OCI-LY7 (cell line): ENCODE results near the gene CCL14.

Experiments
- EZH2phosphoT487 ChIP-seq: fragments of 200-600 bp; sonication (generic); IDR thresholded peaks from 2 replicates; pipeline ENCODE4 v1.6.1; 2018; ENCODE audit warnings: low read depth, borderline replicate concordance, mild to moderate bottlenecking, mixed run types, antibody characterized with exemption, low read length, moderate library complexity, mixed read lengths
- TF ChIP-seq, protein P1 (sequence below): fragments of 200-600 bp; sonication (generic); conservative IDR thresholded peaks from 2 replicates; pipeline ENCODE4 v1.5.1; 2014; ENCODE audit warnings: mild to moderate bottlenecking, antibody characterized with exemption, low read length, moderate library complexity, mixed read lengths

DNA sequence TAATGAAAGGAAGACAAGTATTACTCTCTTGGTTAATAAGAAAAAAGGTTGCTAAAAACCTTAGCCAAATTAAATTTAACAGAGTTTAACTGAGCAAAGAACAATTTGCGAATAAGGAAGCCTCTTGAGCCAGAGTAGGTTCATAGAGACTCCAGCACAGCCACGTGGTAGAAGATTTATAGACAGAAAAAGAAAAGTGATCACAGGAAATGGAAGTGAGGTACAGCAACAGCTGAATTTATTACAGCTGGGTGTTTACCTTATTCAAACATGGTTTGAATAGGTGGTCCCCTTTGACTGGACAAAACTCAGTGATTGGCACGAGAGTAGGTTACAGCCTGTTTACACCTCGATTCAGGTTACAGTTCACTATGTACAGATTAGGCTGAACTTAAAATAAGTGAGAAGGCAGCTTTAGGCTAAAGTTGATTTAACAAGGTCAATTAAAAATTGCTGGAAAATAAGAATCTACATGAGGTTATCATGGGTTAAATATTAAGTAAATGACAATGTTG is 18.1 kb upstream of the CCL14 start:
- TF ChIP-seq, protein P1, sequence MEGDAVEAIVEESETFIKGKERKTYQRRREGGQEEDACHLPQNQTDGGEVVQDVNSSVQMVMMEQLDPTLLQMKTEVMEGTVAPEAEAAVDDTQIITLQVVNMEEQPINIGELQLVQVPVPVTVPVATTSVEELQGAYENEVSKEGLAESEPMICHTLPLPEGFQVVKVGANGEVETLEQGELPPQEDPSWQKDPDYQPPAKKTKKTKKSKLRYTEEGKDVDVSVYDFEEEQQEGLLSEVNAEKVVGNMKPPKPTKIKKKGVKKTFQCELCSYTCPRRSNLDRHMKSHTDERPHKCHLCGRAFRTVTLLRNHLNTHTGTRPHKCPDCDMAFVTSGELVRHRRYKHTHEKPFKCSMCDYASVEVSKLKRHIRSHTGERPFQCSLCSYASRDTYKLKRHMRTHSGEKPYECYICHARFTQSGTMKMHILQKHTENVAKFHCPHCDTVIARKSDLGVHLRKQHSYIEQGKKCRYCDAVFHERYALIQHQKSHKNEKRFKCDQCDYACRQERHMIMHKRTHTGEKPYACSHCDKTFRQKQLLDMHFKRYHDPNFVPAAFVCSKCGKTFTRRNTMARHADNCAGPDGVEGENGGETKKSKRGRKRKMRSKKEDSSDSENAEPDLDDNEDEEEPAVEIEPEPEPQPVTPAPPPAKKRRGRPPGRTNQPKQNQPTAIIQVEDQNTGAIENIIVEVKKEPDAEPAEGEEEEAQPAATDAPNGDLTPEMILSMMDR = no peak
- no peak for TF ChIP-seq EZH2phosphoT487
